Keratinocyte (primary cell): Measurements from ENCODE around the gene HPS1. TPM values are rescaled to one million over a fixed set of nuclear protein-coding genes. Genes with fewer than 3 reads are reported as not detected.

ENCODE experiments used
- DNase-seq: peaks from one replicate; pipeline ENCODE4 v3.0.0-alpha.2; 2011; ENCODE audit warnings: low read depth, missing footprints, low spot score
- FAIRE-seq: peaks from 2 replicates; lab custom pipeline; 2011; peaks lifted over from hg19 to GRCh38; lab: Jason Lieb, UNC
- H2AFZ ChIP-seq: 2 replicates; pipeline ENCODE4 v1.6.0; 2012; ENCODE audit warnings: low read length, control low read depth, inconsistent platforms; ENCODE audit not compliant: control insufficient read depth
- H3K27ac ChIP-seq: 2 replicates; pipeline ENCODE4 v1.5.1; 2011; ENCODE audit warnings: low read length; ENCODE audit not compliant: control insufficient read depth, insufficient read depth
- H3K27me3 ChIP-seq: 3 replicates; pipeline ENCODE4 v1.6.0; 2011; ENCODE audit warnings: low read length; ENCODE audit not compliant: control insufficient read depth, insufficient read depth; ENCODE audit errors: extremely low read depth
- H3K36me3 ChIP-seq, 2 experiments: 2 replicates in 1 of 2; 3 replicates in 1 of 2; pipeline ENCODE4 v1.5.1; 2011; ENCODE audit warnings: low read length in 2 of 2, mild to moderate bottlenecking in 1 of 2; ENCODE audit not compliant: control insufficient read depth in 2 of 2, insufficient read depth in 2 of 2; ENCODE audit errors: extremely low read depth in 1 of 2
- H3K4me1 ChIP-seq: 3 replicates; pipeline ENCODE4 v1.5.1; 2011; ENCODE audit warnings: low read length; ENCODE audit not compliant: control insufficient read depth, insufficient read depth; ENCODE audit errors: extremely low read depth
- H3K4me2 ChIP-seq: 3 replicates; pipeline ENCODE4 v1.6.0; 2011; ENCODE audit warnings: low read depth, low read length; ENCODE audit not compliant: control insufficient read depth, insufficient read depth; ENCODE audit errors: extremely low read depth
- H3K4me3 ChIP-seq, 3 experiments: fragments of 200-600 bp in 1 of 3; sonication (generic) in 1 of 3; 2 replicates in 2 of 3; 3 replicates in 1 of 3; pipeline ENCODE4 v1.5.1; 2011 to 2016; ENCODE audit warnings: low read length in 3 of 3, mild to moderate bottlenecking in 3 of 3, control low read depth in 2 of 3, inconsistent platforms in 1 of 3, low read depth in 1 of 3, mixed read lengths in 1 of 3, mixed run types in 1 of 3, moderate library complexity in 1 of 3; ENCODE audit not compliant: control insufficient read depth in 2 of 3, insufficient read depth in 2 of 3; ENCODE audit errors: extremely low read depth in 1 of 3
- H3K79me2 ChIP-seq: 2 replicates; pipeline ENCODE4 v1.6.0; 2012; ENCODE audit warnings: low read length; ENCODE audit not compliant: control insufficient read depth, insufficient read depth
- H3K9ac ChIP-seq: 3 replicates; pipeline ENCODE4 v1.6.0; 2011; ENCODE audit warnings: low read length; ENCODE audit not compliant: control insufficient read depth, insufficient read depth; ENCODE audit errors: extremely low read depth
- H3K9me1 ChIP-seq: 3 replicates; pipeline ENCODE4 v1.6.0; 2011; ENCODE audit warnings: low read length; ENCODE audit not compliant: control insufficient read depth, insufficient read depth; ENCODE audit errors: extremely low read depth
- H3K9me3 ChIP-seq: 2 replicates; pipeline ENCODE4 v1.5.1; 2012; ENCODE audit warnings: low read depth, low read length; ENCODE audit not compliant: control insufficient read depth
- H4K20me1 ChIP-seq: 3 replicates; pipeline ENCODE4 v1.6.0; 2011; ENCODE audit warnings: low read length; ENCODE audit not compliant: control insufficient read depth, insufficient read depth; ENCODE audit errors: extremely low read depth
- CTCF ChIP-seq, 3 experiments: IDR thresholded peaks in 1 of 3; conservative IDR thresholded peaks in 1 of 3; optimal IDR thresholded peaks in 1 of 3; 2 replicates in 2 of 3; 3 replicates in 1 of 3; pipeline versions ENCODE3 to v1.5.1; 2011; ENCODE audit warnings: low read length in 3 of 3, mild to moderate bottlenecking in 3 of 3, moderate library complexity in 2 of 3, control low read depth in 1 of 3, inconsistent platforms in 1 of 3; ENCODE audit not compliant: insufficient read depth in 2 of 3; ENCODE audit errors: extremely low read depth in 1 of 3
- EZH2 ChIP-seq: IDR thresholded peaks from one replicate; pipeline ENCODE4 v1.6.1; 2012; ENCODE audit warnings: inconsistent platforms, mild to moderate bottlenecking, low read length, moderate library complexity
- dilution Hi-C: fragments of 300-500 bp; cut with MboI; formaldehyde crosslinking; loops from one replicate; pipeline ENCODE4 v1.7.0; 2020; ENCODE audit warnings: low sequenced_read_pairs; ENCODE audit not compliant: extremely low pct_ligation_motif_present
- polyA plus RNA-seq, 5 experiments: library from polyadenylated mRNA; depleted of rRNA in 3 of 5; stranded (reverse) in 3 of 5; stranded (forward) in 1 of 5; unstranded in 1 of 5; fragments of >200 nt; gene quantifications; 1 replicate in 1 of 5; 2 replicates in 3 of 5; 3 replicates in 1 of 5; pipeline versions ENCODE4 v1.2.1 to v1.2.3, GENCODE V29; 2011 to 2012; ENCODE audit warnings: missing spikeins in 2 of 5, low read depth in 1 of 5, low replicate concordance in 1 of 5

HPS1 gene
- polyA plus RNA-seq, 1 donor (not counting 4 experiments of a cell fraction or from before 2014, with no cell fraction given), result 39.4 TPM

- no peak for TF ChIP-seq EZH2
- no peak for TF ChIP-seq CTCF (optimal IDR thresholded peaks at IDR 0.05 in 1 of 3, IDR thresholded peaks at IDR 0.05 in 1 of 3, conservative IDR thresholded peaks at IDR 0.05 in 1 of 3; ENCODE audit: extremely low read depth in 1 of 3, insufficient read depth in 2 of 3, low read length in 3 of 3)
- no peak overlapping the region for H3K27ac ChIP-seq
- H3K9ac ChIP-seq, result no peak overlapping the region
- no peaks in the 10 kb centered on the region for H3K9me3 ChIP-seq
- FAIRE-seq, result no peak
- H2AFZ ChIP-seq, result no peak overlapping the region
- no peaks in the 10 kb centered on the region for H4K20me1 ChIP-seq
- no peaks in the 10 kb centered on the region for H3K9me1 ChIP-seq
- no peaks in the 10 kb centered on the region for H3K27me3 ChIP-seq
- no peaks in the 10 kb centered on the region for H3K79me2 ChIP-seq
- no peak overlapping the region for H3K4me2 ChIP-seq
- no peaks in the 10 kb centered on the region for H3K4me1 ChIP-seq
- DNase-seq, result no peak
- dilution Hi-C loops, result no loop called here
- no peak overlapping the region for H3K4me3 ChIP-seq
- no peaks in the 10 kb centered on the region for H3K36me3 ChIP-seq
Observed at GRCh38 chr10:98380493-98381339, 66.0 kb downstream of the HPS1 start.

- no peaks in the 10 kb centered on the region for H3K9me3 ChIP-seq
- dilution Hi-C loops, result no loop called here
- DNase-seq (no peak), FAIRE-seq (no peak)
- H3K27me3 ChIP-seq, result no peaks in the 10 kb centered on the region
- no peak for TF ChIP-seq EZH2
- TF ChIP-seq CTCF (optimal IDR thresholded peaks at IDR 0.05 in 1 of 3, IDR thresholded peaks at IDR 0.05 in 1 of 3, conservative IDR thresholded peaks at IDR 0.05 in 1 of 3; ENCODE audit: extremely low read depth in 1 of 3, insufficient read depth in 2 of 3, low read length in 3 of 3), result no peak
- no peaks in the 10 kb centered on the region for H3K36me3 ChIP-seq
- H3K4me1 ChIP-seq, result peaks cover 11% of the 10 kb centered on the region
- no peak overlapping the region for H3K27ac ChIP-seq
- no peaks in the 10 kb centered on the region for H3K9me1 ChIP-seq
- no peaks in the 10 kb centered on the region for H4K20me1 ChIP-seq
- H3K79me2 ChIP-seq, result no peaks in the 10 kb centered on the region
- H3K9ac ChIP-seq, result no peak overlapping the region
- H2AFZ ChIP-seq, result no peak overlapping the region
- no peak overlapping the region for H3K4me2 ChIP-seq
- H3K4me3 ChIP-seq, result no peak overlapping the region
Observed at GRCh38 chr10:98378722-98379121, 68.0 kb downstream of the HPS1 start.
